ENCODE data around the gene ATG9A.

The ATG9A gene

DNA sequence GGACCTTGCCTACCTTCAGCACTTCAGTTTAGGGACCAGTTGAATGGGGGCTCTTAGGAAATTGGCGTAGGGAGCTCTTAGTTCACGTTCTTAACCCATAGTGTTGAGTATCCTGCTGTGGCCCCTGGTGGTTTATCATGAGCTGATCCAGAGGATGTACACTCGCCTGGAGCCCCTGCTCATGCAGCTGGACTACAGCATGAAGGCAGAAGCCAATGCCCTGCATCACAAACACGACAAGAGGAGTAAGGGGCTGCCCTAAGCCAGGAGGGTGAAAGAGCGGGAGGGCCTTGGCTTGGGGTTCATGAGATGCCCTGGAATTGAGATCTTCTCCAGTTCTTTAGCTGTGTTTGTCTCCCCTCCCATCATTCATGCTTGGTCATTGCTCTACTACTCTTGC is 48.5 kb downstream of the ATG9A start:
- TF ChIP-seq, protein P1, sequence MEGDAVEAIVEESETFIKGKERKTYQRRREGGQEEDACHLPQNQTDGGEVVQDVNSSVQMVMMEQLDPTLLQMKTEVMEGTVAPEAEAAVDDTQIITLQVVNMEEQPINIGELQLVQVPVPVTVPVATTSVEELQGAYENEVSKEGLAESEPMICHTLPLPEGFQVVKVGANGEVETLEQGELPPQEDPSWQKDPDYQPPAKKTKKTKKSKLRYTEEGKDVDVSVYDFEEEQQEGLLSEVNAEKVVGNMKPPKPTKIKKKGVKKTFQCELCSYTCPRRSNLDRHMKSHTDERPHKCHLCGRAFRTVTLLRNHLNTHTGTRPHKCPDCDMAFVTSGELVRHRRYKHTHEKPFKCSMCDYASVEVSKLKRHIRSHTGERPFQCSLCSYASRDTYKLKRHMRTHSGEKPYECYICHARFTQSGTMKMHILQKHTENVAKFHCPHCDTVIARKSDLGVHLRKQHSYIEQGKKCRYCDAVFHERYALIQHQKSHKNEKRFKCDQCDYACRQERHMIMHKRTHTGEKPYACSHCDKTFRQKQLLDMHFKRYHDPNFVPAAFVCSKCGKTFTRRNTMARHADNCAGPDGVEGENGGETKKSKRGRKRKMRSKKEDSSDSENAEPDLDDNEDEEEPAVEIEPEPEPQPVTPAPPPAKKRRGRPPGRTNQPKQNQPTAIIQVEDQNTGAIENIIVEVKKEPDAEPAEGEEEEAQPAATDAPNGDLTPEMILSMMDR (conservative IDR thresholded peaks at IDR 0.05; ENCODE audit: low read depth, low read length) = no peak
- no peak overlapping the region for H3K4me3 ChIP-seq (ENCODE audit: low read length)
- no peak for DNase-seq (ENCODE audit: low read depth)

DNA sequence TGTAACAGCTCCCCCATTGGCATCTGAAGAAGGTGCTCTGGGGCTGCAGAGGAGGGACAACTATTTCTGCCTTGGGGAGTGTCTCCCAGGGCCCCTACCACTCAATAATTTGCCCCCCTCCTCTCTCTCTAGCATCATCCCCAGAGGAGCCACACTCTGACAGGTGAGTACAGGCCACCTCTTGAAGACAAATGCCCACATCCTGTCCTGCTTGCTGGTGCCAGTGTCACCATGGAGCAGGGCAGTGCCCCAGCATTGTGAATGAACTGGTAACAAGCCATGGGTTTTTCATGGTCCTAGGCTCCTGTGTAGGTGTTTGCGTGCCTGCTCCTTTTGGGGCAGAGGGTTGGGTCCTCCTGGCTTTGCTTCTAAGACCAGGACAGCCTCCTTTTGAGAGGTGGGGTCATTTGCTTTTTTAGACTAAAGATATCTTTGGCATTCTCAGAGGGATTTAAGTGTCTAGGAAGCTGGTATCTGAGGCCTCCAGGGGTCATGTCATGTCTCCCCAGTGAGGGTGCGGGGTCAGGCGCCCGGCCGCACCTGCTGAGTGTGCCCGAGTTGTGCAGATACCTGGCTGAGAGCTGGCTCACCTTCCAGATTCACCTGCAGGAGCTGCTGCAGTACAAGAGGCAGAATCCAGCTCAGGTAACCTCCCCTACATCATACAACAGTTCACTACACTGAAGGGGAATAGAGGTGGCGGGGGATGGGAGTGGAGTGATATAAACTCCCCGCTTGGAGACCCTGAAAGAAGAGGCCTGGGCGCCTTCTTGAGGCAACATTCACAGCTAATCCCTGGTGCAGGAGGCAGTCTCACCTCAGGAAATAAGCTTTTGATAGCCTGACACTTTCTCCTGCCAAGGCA is 49.6 kb downstream of the ATG9A start:
- H3K4me3 ChIP-seq (ENCODE audit: low read length) = no peak overlapping the region
- DNase-seq (ENCODE audit: low read depth) = no peak
- TF ChIP-seq, protein P1 (conservative IDR thresholded peaks at IDR 0.05; ENCODE audit: low read depth, low read length) = no peak

DNA sequence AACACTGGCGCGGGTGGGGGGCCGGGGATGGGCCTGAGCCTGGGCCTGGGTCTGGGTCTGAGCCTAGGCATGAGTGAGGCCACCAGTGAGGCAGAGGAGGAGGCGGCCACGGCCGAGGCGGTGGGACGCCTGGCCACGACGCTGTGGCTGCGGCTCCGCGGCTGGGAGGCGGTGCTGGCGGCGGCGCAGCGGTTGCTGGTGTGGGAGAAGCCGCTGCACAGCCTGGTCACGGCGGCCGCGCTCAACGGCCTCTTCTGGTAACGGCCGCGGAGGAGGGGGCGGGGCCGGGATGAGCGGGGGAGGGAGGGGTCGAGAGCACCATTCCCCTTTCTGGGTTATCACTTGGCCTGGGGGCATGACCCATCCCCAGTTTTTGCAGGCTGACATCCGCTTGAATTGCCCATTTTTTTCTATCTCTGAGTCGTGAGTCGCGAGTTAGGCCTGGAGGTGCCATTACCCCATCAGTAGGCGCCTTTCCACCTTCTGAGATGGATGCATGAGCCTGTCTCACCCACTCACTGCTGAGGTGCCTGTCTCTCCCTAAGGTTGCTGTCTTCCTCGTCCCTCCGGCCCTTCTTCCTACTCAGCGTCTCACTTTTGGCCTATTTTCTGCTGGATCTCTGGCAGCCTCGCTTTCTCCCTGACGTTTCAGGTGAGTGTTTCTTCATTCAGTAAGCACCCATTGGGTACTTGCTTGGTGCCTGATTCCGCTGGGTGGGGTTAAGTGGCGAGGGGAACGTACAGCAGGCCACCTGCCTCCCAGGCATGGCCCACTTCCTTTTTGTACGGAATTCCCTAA is 50.9 kb downstream of the ATG9A start:
- DNase-seq (ENCODE audit: low read depth) = no peak
- peak overlapping the region; percentile 59 for H3K4me3 ChIP-seq (ENCODE audit: low read length)
- TF ChIP-seq, protein P1 (conservative IDR thresholded peaks at IDR 0.05; ENCODE audit: low read depth, low read length) = no peak

DNA sequence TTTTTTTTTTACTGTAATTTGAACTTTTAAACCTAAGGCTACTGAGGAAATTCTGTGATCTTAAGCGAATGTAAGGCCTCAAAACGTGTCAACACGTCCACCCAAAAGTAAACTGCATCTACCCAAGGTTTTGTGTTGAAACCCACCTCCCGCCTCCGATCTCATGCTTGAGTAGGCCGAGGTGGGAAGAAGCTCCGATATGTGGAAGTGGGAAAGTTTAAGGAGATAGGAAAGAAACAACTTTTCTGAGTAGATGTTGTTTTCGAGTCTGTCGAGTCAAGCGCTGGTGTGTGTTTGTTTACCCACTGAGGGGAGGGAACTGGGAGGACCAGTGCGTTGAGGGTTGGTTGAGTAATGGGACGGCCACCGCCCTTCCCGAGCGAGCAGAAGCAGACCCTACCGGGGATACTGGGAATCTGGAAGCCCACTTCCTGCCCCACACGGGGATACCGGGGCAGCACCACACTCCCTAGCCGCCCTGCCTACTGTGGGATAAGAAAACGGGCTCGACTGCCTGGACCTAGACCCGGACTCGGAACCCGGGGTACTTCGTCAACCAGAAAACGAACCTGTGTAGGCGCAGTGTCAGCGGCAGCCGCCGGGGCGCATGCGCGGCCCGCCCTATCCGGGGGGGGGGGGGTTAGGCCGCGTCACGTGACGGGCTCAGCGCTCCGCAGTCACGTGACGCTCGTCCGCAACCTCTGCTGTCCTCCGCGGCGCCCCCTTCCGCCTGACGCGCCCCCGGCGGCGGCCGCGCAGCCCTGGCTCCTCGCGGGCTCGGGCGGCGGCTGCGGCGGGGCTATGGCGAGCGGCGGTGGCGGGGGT is 51.7 kb downstream of the ATG9A start, which contains the start of gene RETREG2:
Gene RETREG2 (plus strand): TSS at position 724 of the 825 bp plus-strand sequence. CDS start 78 bp downstream, at position 802.
- peak; percentile 64 for DNase-seq (ENCODE audit: low read depth)
- TF ChIP-seq, protein P1 (conservative IDR thresholded peaks at IDR 0.05; ENCODE audit: low read depth, low read length) = peak; percentile 19
- H3K4me3 ChIP-seq (ENCODE audit: low read length) = peak within 1 kb of the TSS; percentile 81

DNA sequence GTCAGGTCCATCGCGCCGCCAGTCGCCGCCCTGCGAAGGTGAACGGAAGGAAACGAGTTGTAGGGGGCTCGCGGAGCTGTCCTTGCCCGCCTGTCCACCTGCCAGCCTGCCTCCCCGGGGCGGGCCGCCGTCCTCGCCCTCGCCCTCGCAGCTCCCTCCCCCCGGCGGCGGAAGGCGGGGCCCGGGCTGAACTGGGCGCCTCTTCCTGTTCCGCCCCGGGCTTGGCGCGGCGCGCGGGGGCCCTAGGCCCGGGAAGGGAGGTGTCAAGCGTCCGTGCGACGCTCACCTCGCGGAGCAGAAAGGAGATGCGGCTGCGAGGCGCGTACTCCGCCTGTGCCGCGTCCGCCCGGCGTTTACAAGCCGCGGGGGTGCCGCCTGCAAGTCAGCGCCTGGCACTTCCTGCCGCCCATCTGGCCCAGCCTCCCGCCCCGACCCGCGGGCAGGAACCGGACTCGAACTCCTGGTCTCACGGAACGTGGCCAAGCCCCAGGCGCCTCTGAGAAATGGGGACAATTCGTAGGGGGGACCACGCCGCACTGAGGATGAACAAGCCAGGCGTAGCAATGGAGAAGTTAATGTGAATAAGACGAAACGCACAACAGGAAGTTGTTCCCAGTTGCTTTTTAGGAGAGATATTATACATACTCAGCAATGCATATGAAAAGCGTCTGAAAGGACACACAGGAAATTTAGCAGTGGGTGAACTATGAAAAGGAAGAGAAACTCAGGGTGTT is 52.5 kb downstream of the ATG9A start, which contains the start of gene CNPPD1:
Gene CNPPD1 (minus strand): TSS at position 108 of the 734 bp plus-strand sequence. CDS start 97 bp downstream, at position 11.
- no peak for DNase-seq (ENCODE audit: low read depth)
- TF ChIP-seq, protein P1 (conservative IDR thresholded peaks at IDR 0.05; ENCODE audit: low read depth, low read length) = no peak
- H3K4me3 ChIP-seq (ENCODE audit: low read length) = peak within 1 kb of the TSS; percentile 81

All from retinal pigment epithelial cell (primary cell).